Endodermal cell (in vitro differentiated cells): ENCODE measurements around the gene SOWAHD. TPM values are rescaled to one million over a fixed set of nuclear protein-coding genes. Genes with fewer than 3 reads are reported as not detected.
"Not testable (repeated sequence)": the region's sequence is repeated elsewhere in the genome, so short reads cannot be mapped to it uniquely, and the experiment has no call there.

Source experiments
- DNase-seq: peaks from one replicate; pipeline ENCODE4 v3.0.0-alpha.2; 2017
- H3K27ac ChIP-seq: 2 replicates; pipeline ENCODE4 v1.5.1; 2013; ENCODE audit warnings: mild to moderate bottlenecking, low read depth, low read length, moderate library complexity
- H3K27me3 ChIP-seq: 2 replicates; pipeline ENCODE4 v1.6.1; 2013; ENCODE audit warnings: mild to moderate bottlenecking, low read length, moderate library complexity; ENCODE audit not compliant: insufficient read depth, control insufficient read depth, poor library complexity, severe bottlenecking
- H3K36me3 ChIP-seq: 2 replicates; pipeline ENCODE4 v1.7.0; 2013; ENCODE audit warnings: mild to moderate bottlenecking, low read length, moderate library complexity; ENCODE audit not compliant: control insufficient read depth, insufficient read depth
- H3K4me1 ChIP-seq: one replicate; pipeline ENCODE4 v1.7.0; 2013; ENCODE audit warnings: low read length; ENCODE audit not compliant: control insufficient read depth, insufficient read depth
- H3K4me3 ChIP-seq: 2 replicates; pipeline ENCODE4 v1.5.1; 2013; ENCODE audit warnings: mild to moderate bottlenecking, low read length, moderate library complexity
- H3K9ac ChIP-seq: 2 replicates; pipeline ENCODE4 v1.6.1; 2013; ENCODE audit warnings: mild to moderate bottlenecking, low read length, moderate library complexity; ENCODE audit not compliant: poor library complexity, severe bottlenecking; ENCODE audit errors: extremely low read depth
- H3K9me3 ChIP-seq: 2 replicates; pipeline ENCODE4 v1.6.1; 2013; ENCODE audit warnings: mild to moderate bottlenecking, low read length, moderate library complexity; ENCODE audit not compliant: control insufficient read depth
- H3K27ac Mint-ChIP-seq: 2 replicates; pipeline ENCODE4 v1.8.0; 2020; ENCODE audit warnings: mixed read lengths
- H3K27me3 Mint-ChIP-seq: 2 replicates; pipeline ENCODE4 v1.8.0; 2021; ENCODE audit warnings: mild to moderate bottlenecking, mixed read lengths; ENCODE audit not compliant: insufficient read depth
- H3K36me3 Mint-ChIP-seq: 2 replicates; pipeline ENCODE4 v1.8.0; 2020; ENCODE audit warnings: low read depth, mixed read lengths
- H3K4me1 Mint-ChIP-seq: 2 replicates; pipeline ENCODE4 v1.8.0; 2020; ENCODE audit warnings: mixed read lengths
- H3K4me3 Mint-ChIP-seq: 2 replicates; pipeline ENCODE4 v1.8.0; 2020; ENCODE audit warnings: mild to moderate bottlenecking, moderate library complexity, mixed read lengths
- H3K9me3 Mint-ChIP-seq: 2 replicates; pipeline ENCODE4 v1.8.0; 2020; ENCODE audit warnings: mild to moderate bottlenecking, mixed read lengths
- WGBS, 2 experiments: methylation state at CpG; one replicate each; pipeline versions ENCODE4 v1.1.5 to v1.1.7; 2013; ENCODE audit warnings: missing lambda C conversion rate in 2 of 2, mixed read lengths in 1 of 2; ENCODE audit not compliant: insufficient coverage in 1 of 2, insufficient read length in 1 of 2; 5-methylcytosine and 5-hydroxymethylcytosine counted together
- total RNA-seq, 2 donors: library from RNA; stranded (reverse); fragmentation: NEBNext Ultra II Directional in 1 of 2; extraction: Animal tissue kit (Norgen Biotek cat#: 25700) in 1 of 2; gene quantifications; 2 replicates in 1 of 2; 3 replicates in 1 of 2; pipeline ENCODE4 v1.2.1, GENCODE V29; 2021
- TF ChIP-seq, protein P1 (sequence below): fragments of 200-600 bp; sonication (generic); conservative IDR thresholded peaks from 2 replicates; pipeline ENCODE4 v1.5.0; 2021; ENCODE audit warnings: antibody characterized with exemption, mild to moderate bottlenecking

The SOWAHD gene
- total RNA-seq, 2 donors from 2014 or later: 1.7 to 2.7 TPM

DNA sequence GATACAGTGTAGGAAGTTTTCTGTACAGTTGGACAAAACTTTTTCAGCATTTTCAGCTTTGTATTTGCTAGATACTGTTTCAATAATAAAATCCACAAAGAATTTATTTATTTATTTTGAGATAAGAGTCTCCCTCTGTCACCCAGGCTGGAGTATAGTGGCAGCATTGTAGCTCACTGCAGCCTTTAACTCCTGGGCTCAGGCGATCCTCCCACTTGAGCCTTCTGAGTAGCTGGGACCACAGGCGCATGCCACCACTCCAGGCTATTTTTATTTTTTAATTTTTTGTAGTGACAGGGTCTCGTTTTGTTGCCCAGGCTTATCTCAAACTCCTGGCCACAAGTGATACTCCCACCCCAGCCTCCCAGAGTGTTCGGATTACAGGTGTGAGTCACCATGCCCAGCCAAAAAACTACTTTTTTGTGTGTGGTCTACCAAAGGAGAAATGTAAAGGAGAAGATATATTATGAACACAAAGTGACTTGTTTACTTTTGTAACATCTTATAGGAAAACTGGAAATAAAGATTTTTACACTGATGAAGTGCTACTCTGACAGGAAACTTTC is 13.0 kb upstream of the SOWAHD start:
- Mint-ChIP-seq H3K4me1 (no peaks in the 10 kb centered on the region), H3K27me3 (no peaks in the 10 kb centered on the region), H3K27ac (no peak overlapping the region), H3K36me3 (no peaks in the 10 kb centered on the region), H3K4me3 (no peak overlapping the region), H3K9me3 (peaks cover 52% of the 10 kb centered on the region)
- Histone ChIP-seq H3K9ac (no peak overlapping the region), H3K4me3 (no peak overlapping the region), H3K36me3 (no peaks in the 10 kb centered on the region), H3K27me3 (no peaks in the 10 kb centered on the region), H3K4me1 (no peaks in the 10 kb centered on the region), H3K27ac (no peak overlapping the region), H3K9me3 (no peaks in the 10 kb centered on the region)
- WGBS, 2 experiments: 80 to 100% methylated on average over 2 of the region's 4 CpGs
- DNase-seq: no peak
- TF ChIP-seq, protein P1, sequence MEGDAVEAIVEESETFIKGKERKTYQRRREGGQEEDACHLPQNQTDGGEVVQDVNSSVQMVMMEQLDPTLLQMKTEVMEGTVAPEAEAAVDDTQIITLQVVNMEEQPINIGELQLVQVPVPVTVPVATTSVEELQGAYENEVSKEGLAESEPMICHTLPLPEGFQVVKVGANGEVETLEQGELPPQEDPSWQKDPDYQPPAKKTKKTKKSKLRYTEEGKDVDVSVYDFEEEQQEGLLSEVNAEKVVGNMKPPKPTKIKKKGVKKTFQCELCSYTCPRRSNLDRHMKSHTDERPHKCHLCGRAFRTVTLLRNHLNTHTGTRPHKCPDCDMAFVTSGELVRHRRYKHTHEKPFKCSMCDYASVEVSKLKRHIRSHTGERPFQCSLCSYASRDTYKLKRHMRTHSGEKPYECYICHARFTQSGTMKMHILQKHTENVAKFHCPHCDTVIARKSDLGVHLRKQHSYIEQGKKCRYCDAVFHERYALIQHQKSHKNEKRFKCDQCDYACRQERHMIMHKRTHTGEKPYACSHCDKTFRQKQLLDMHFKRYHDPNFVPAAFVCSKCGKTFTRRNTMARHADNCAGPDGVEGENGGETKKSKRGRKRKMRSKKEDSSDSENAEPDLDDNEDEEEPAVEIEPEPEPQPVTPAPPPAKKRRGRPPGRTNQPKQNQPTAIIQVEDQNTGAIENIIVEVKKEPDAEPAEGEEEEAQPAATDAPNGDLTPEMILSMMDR: no peak

DNA sequence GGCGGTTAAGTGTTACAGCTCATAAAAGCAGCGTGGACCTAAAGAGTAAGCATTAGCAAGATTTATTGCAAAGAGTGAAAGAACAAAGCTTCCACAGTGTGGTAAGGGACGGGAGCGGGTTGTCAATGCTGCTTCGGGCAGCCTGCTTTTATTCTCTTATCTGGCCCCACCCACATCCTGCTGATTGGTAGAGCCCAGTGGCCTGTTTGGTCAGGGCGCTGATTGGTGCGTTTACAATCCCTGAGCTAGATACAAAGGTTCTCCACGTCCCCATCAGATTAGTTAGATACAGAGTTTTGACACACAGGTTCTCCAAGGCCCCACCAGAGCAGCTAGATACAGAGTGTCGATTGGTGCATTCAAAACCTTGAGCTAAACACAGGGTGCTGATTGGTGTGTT is 8.3 kb upstream of the SOWAHD start:
- H3K4me1 ChIP-seq, H3K27ac Mint-ChIP-seq, H3K27ac ChIP-seq, H3K9ac ChIP-seq, H3K27me3 ChIP-seq, H3K36me3 ChIP-seq, H3K4me3 ChIP-seq, H3K27me3 Mint-ChIP-seq, H3K36me3 Mint-ChIP-seq, H3K4me1 Mint-ChIP-seq, H3K4me3 Mint-ChIP-seq, DNase-seq, H3K9me3 ChIP-seq: not testable (repeated sequence)
- 92 to 100% methylated on average over 4 to 9 of the region's 9 CpGs for WGBS, 2 experiments
- peaks cover 56% of the 10 kb centered on the region for H3K9me3 Mint-ChIP-seq

DNA sequence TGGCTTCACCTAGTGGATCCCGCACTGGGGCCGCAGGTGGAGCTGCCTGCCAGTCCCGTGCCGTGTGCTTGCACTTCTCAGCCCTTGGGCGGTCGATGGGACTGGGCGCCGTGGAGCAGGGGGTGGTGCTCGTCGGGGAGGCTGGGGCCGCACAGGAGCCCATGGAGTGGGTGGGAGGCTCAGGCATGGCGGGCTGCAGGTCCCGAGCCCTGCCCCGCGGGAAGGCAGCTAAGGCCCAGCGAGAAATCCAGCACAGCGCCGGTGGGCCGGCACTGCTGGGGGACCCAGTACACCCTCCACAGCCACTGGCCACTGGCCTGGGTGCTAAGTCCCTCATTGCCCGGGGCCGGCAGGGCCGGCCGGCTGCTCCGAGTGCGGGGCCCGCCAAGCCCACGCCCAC is 7.6 kb upstream of the SOWAHD start:
- H3K4me3 Mint-ChIP-seq, H3K36me3 Mint-ChIP-seq, H3K4me1 Mint-ChIP-seq, H3K27me3 ChIP-seq, H3K27me3 Mint-ChIP-seq, H3K27ac ChIP-seq, H3K4me1 ChIP-seq, H3K9me3 ChIP-seq, H3K4me3 ChIP-seq, H3K36me3 ChIP-seq, DNase-seq, H3K9ac ChIP-seq, H3K27ac Mint-ChIP-seq: not testable (repeated sequence)
- peaks cover 59% of the 10 kb centered on the region for H3K9me3 Mint-ChIP-seq
- 100% methylated on average over 5 of the region's 27 CpGs; no CpG with 5 or more reads in 1 of the 2 experiments for WGBS, 2 experiments

DNA sequence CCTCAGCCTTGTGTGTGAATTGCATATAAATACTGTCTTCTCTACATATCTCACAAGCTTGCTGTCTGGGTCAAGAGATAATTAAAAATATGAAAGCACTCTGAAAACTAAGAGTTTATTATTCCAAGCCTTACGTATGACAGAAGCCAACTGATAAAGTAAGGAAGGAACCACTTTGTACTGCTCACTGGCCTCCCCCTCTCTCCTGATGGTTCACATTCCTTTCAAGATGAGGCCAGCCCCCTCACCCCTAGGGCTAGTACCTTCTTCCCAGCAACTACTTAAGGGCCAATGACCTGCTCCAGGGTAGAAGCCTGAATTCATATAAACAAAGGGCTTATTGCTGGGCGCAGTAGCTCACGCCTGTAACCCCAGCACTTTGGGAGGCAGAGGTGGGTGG is 5.4 kb upstream of the SOWAHD start:
- H3K4me3 Mint-ChIP-seq: no peak overlapping the region
- Histone ChIP-seq H3K9ac (no peak overlapping the region), H3K4me3 (no peak overlapping the region), H3K36me3 (no peaks in the 10 kb centered on the region), H3K4me1 (no peaks in the 10 kb centered on the region), H3K27me3 (no peaks in the 10 kb centered on the region), H3K9me3 (no peaks in the 10 kb centered on the region), H3K27ac (no peak overlapping the region)
- no peak for DNase-seq
- peaks cover 6% of the 10 kb centered on the region for H3K4me1 Mint-ChIP-seq
- 100% methylated on average over 1 to 3 of the region's 3 CpGs for WGBS, 2 experiments
- TF ChIP-seq, protein P1: no peak
- peaks cover 68% of the 10 kb centered on the region for H3K9me3 Mint-ChIP-seq
- peaks cover 2% of the 10 kb centered on the region for H3K27me3 Mint-ChIP-seq
- no peak overlapping the region for H3K27ac Mint-ChIP-seq
- no peaks in the 10 kb centered on the region for H3K36me3 Mint-ChIP-seq
